Stimulated activated CD8-positive, alpha-beta memory T cell treated with anti-CD3 and anti-CD28 coated beads, Interleukin-15, amount 100 ng/mL, for 4 hours (primary cell): ENCODE measurements around the gene GPR143.
"Not testable (repeated sequence)": the region's sequence is repeated elsewhere in the genome, so short reads cannot be mapped to it uniquely, and the experiment has no call there.

Experiments used
- DNase-seq, 2 donors: peaks; one replicate each; pipeline ENCODE4 v3.0.0-alpha.2; 2020; ENCODE audit warnings: low read depth in 2 of 2

GPR143 gene

DNA sequence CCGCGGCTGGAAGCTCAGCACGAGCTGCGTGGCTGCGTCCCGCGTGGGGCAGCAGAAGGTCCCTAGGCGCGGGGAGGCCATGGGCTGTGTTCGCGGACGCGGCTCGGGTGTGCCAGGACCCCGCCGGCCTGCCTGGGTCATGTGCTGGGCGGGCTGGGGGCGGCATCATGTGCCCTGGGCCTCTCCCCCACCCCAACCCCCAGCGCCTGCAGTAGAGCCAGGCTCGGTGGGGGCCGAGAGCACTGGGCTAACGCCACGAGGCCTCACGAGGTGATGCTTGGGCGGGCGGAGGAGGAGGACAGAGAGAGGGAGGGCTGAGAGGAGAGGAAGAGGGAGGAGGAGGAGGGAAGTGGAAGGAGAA is at the start of gene GPR143:
GPR143 (minus strand) TSS at position 111 of the 361 bp plus-strand sequence; CDS start at position 81, 30 bp downstream.
- DNase-seq: no peak

DNA sequence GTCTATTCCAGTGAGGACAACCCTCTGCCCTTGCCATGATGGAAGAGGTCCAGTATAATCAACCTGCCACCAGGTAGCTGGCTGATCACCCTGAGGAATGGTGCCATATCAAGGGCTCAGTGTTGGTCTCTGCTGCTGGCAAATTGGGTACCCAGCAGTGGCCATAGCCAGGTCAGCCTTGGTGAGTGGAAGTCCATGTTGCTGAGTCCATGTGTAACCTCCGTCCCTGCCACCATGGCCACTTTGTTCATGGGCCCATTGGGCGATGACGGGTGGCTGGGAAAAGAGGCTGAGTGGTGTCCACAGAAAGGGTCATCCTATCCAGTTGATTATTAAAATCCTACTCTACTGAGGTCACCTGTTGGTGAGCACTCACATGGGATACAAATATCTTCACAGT is 45.4 kb upstream of the GPR143 start:
- DNase-seq: not testable (repeated sequence)

DNA sequence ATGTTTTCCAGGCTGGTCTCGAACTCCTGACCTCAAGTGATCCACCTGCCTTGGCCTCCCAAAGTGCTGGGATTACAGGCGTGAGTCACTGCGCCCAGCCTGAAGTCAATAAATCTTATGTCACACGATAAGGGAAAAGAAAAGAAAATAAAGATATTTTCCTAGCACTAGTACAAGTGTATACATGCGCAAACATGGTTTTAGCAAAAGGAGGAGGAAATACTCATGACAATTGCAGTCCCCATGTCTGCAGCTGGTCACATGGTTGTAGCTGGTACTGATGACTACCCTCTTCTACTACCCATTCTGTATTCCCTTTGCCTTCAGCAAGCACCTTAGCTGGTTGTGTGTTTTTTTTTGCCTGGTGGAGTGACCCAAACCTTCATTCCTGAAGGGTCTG is 44.2 kb upstream of the GPR143 start:
- not testable (repeated sequence) for DNase-seq

GRCh38 chrX:9807355-9808182 is 41.9 kb upstream of the GPR143 start:
- no peak for DNase-seq

GRCh38 chrX:9805956-9806355 is 40.3 kb upstream of the GPR143 start:
- no peak for DNase-seq

- no peak for DNase-seq
Measured at GRCh38 chrX:9804444-9804843, 38.8 kb upstream of the GPR143 start.

- no peak for DNase-seq
Measured at GRCh38 chrX:9802737-9803136, 37.1 kb upstream of the GPR143 start.

- DNase-seq: no peak
Measured at GRCh38 chrX:9797384-9798360, 32.0 kb upstream of the GPR143 start.

DNA sequence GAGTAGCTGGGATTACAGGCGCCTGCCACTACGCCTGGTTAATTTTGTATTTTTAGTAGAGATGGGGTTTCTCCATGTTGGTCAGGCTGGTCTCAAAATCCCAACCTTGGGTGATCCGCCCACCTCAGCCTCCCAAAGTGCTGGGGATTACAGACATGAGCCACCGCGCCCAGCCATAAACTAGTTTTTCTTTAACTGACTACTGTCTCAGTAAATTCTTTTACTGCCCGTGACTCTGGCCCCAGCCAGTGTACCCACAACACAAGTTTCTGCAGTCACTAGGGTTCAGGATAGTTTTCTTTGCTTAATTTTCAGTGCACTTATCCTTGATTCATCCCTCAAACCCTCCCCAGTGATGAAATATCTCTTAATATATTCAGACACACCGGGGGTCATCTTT is 28.8 kb upstream of the GPR143 start:
- DNase-seq: no peak

GRCh38 chrX:9790866-9791265 is 25.2 kb upstream of the GPR143 start:
- DNase-seq: no peak

DNA sequence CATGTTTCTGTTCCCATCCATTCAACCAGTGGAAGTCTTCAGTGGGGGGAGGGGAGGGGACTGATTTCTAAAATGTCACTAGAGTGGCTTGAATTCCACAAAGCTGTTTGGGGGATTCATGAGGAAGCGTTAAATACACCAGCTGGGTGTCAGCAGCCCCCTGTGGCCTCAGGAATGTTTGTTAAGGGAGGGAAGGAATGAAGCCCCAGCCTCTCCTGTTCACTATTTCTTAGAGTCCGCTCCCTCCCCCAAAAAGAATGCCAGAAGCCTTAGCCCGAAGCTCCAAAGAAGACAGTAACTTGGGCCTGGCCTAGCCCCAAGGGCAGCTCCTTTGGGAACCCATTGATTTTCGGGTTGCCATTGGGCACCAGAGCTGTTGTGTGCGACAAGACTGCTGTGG is 23.9 kb upstream of the GPR143 start:
- no peak for DNase-seq

DNA sequence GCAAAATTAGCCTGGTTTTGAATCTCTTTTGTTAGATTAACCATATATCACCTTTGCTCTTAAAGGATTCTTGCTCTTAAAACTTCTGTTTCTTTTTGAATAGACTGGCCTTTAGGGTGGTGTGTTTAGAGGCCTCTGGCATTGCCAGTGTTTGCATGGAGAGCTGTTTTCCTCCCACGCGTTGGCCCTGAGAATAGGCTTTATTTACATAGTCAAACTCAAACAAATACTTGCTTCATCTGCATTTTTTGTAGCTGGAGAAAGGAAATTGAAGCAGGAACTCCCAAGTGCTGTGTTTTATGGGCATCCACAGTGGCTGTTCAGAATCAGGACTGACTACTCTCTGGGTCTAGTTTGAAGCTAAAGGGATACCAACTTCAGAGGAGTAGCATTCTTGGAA is 23.3 kb upstream of the GPR143 start:
- no peak for DNase-seq

GRCh38 chrX:9786798-9787635 is 21.4 kb upstream of the GPR143 start:
- DNase-seq: no peak

- DNase-seq: no peak
Measured at GRCh38 chrX:9785944-9786797, 20.5 kb upstream of the GPR143 start, which contains the start of gene SHROOM2. SHROOM2 (plus strand) TSS chrX:9786429; CDS start chrX:9786546, 117 bp downstream.

- no peak for DNase-seq
Measured at GRCh38 chrX:9785254-9785943, 19.8 kb upstream of the GPR143 start.

GRCh38 chrX:9784332-9784731 is 18.7 kb upstream of the GPR143 start:
- no peak for DNase-seq

- no peak for DNase-seq
Measured at GRCh38 chrX:9781941-9782340, 16.3 kb upstream of the GPR143 start.

DNA sequence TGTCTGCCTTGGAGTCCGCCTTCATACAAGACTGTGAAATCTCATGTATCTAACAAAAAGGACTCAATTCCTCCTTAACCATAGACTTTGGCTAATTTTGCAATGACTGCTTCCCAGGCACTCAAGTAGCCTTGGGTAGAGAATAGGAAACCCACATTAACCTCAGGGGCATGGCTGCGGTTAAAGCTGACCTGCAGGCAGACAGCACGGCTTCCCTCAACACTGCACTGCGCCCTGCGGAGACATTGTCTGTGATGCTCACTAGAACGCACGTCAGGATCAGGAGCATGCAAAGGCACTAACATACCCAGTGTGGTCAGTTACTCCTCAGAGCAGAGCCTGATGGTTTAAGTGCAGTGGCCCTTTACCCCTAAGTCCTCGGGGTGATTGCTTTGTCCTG is 10.3 kb upstream of the GPR143 start:
- no peak for DNase-seq

DNA sequence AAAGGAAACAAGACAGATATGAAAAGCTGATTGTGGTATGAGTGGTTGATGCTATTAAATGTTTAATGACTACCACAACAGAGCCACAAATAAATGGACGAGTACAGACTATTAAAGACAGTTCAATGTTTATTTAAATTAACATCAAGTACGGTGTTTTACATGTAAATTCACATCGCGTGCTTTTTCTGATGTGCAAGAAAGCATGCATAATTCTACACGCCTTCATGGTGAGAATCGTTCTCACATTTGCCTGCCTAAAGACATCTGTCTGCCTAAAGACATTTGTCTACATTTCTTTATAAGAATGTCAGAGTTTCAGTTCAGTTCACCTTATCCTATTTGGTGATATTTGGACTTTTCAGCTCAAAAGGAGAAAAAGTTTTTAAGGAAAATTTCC is 7.3 kb upstream of the GPR143 start:
- DNase-seq: no peak

DNA sequence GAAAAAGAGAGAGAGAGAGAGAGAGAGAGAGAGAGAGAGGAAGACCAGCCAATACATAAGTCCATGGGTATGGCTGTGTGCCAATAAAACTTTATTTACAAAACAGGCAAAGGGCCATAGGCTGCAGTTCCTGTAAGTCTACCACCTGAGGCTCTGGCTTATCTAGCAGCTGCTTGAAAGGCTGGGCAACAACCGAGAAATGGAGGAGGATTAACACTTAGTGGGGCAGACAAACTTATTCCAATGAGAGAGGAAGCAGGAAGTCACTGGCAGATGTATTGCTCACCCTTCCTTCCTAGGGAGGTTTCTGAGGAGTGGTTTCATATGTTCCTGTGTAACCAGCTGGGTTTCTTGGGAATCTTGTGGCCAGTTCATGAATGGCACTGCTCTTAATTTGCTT is 4.7 kb upstream of the GPR143 start:
- DNase-seq: no peak
